Embryonic facial prominence (tissue), 1 donor: Measurements from ENCODE around the gene UBTD1.
"Not testable (repeated sequence)": the region's sequence is repeated elsewhere in the genome, so short reads cannot be mapped to it uniquely, and the experiment has no call there.

Source experiments
- DNase-seq: peaks from one replicate; pipeline ENCODE4 v3.0.0-alpha.2; 2016; ENCODE audit errors: extremely low spot score

Gene UBTD1

GRCh38 chr10:97498841-97499560 is at the start of gene UBTD1:
TSS of gene UBTD1 (plus strand) at chr10:97498924. CDS start at chr10:97499204, 280 bp downstream.
- DNase-seq: no peak

- DNase-seq: no peak
Observed at GRCh38 chr10:97450828-97451227, 47.9 kb upstream of the UBTD1 start.

- no peak for DNase-seq
Observed at GRCh38 chr10:97451605-97452004, 47.1 kb upstream of the UBTD1 start.

- DNase-seq: no peak
Observed at GRCh38 chr10:97452352-97452751, 46.4 kb upstream of the UBTD1 start.

- no peak for DNase-seq
Observed at GRCh38 chr10:97454330-97455036, 44.2 kb upstream of the UBTD1 start.

GRCh38 chr10:97456034-97456685 is 42.6 kb upstream of the UBTD1 start:
- no peak for DNase-seq

- no peak for DNase-seq
Observed at GRCh38 chr10:97456686-97457065, 42.0 kb upstream of the UBTD1 start.

GRCh38 chr10:97459111-97459510 is 39.6 kb upstream of the UBTD1 start:
- no peak for DNase-seq

- DNase-seq: no peak
Observed at GRCh38 chr10:97459933-97460332, 38.8 kb upstream of the UBTD1 start.

- DNase-seq: no peak
Observed at GRCh38 chr10:97462309-97462708, 36.4 kb upstream of the UBTD1 start.

GRCh38 chr10:97463363-97464132 is 35.2 kb upstream of the UBTD1 start:
- no peak for DNase-seq

- DNase-seq: no peak
Observed at GRCh38 chr10:97464226-97464625, 34.5 kb upstream of the UBTD1 start.

GRCh38 chr10:97465982-97466381 is 32.7 kb upstream of the UBTD1 start:
- DNase-seq: no peak

- no peak for DNase-seq
Observed at GRCh38 chr10:97466755-97467154, 32.0 kb upstream of the UBTD1 start.

GRCh38 chr10:97468162-97468561 is 30.6 kb upstream of the UBTD1 start:
- DNase-seq: no peak

GRCh38 chr10:97468781-97469180 is 29.9 kb upstream of the UBTD1 start:
- not testable (repeated sequence) for DNase-seq

- no peak for DNase-seq
Observed at GRCh38 chr10:97474918-97475317, 23.8 kb upstream of the UBTD1 start.

GRCh38 chr10:97475936-97476594 is 22.7 kb upstream of the UBTD1 start:
- DNase-seq: no peak

- not testable (repeated sequence) for DNase-seq
Observed at GRCh38 chr10:97479410-97479809, 19.3 kb upstream of the UBTD1 start.

GRCh38 chr10:97479939-97480338 is 18.8 kb upstream of the UBTD1 start:
- DNase-seq: no peak

- no peak for DNase-seq
Observed at GRCh38 chr10:97481071-97481470, 17.7 kb upstream of the UBTD1 start.

- no peak for DNase-seq
Observed at GRCh38 chr10:97482381-97482780, 16.3 kb upstream of the UBTD1 start.
